ENCODE results near the gene FARS2.

FARS2 gene

DNA sequence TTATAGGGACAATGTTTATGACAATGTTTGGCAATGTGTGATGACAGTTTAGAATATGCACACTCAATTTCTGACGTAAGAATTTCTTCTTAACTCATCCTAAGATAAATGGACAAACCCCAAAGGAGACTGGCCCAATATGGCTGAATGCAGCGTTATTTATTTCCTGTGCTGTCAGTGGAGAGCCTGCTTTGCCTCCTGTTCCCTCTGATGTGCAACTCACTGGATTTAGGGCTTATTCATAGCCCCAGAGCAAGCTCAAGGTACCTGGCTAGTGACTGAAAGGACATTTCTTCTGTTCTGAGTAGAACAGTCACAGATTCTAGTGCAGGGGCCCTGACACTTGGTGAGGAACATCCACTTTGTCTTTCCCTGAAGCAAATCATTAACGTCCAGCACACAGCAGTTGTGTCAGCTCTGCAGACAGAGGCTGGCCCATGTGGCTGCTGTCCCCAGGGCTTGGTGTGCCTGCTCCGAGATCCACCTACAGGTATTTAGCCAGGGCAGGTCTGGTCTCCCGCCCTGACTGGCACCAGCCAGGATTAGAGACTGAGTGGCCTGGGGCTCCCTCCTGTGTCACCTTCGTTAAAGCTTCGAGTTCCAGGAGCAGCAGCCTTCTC is 64.8 kb downstream of the FARS2 start:
- DNase-seq (ENCODE audit: low read depth), result no peak

GRCh38 chr6:5328800-5329199 is 67.5 kb downstream of the FARS2 start:
- DNase-seq (ENCODE audit: low read depth), result no peak

DNA sequence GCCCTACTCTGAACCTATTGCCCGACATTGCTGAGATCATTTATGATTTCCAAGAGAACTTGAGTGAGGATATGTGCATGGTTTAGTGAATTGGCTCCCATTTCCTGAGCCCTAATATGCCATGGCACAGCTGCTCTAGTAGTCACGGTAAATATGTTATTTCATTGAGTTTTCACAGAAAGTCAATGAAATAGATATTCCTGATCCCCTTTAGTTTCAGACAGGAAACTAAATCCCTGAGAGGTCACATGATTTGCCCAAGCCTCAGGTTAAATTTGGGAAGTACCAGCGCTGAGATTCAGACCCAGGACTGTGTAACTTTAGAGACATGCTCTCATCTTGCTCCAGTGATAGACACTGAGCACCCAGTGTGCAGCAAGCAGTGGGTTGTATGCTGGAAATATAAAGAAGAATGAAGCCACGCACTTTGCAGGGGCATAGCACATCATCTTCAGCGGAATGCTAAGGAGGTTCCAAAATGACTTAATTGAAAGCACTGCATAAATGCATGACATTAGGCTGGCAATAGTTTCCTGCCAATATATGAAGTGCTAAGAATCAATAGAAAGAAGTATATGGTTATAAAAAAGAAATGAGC is 70.6 kb downstream of the FARS2 start:
- no peak for DNase-seq (ENCODE audit: low read depth)

- no peak for DNase-seq (ENCODE audit: low read depth)
Observed at GRCh38 chr6:5333658-5334057, 72.3 kb downstream of the FARS2 start.

DNA sequence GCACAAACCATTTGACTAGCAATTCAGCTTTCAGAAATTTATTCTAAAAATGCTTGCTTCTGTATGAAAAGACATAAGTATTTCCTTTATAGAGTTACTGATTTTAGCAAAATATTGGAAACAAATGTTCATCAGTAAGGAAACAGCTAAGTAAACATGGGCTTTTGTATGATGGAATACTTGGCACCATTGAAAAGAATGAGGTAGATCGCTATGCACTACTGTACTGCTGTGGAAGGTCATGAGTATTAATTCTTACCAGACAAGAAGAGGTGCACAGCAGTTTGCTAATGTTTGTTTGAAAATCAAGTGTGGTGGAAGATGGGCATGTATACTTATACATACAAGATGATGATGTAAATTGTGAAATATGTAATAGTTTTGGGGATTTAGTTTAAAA is 73.0 kb downstream of the FARS2 start:
- DNase-seq (ENCODE audit: low read depth), result no peak

DNA sequence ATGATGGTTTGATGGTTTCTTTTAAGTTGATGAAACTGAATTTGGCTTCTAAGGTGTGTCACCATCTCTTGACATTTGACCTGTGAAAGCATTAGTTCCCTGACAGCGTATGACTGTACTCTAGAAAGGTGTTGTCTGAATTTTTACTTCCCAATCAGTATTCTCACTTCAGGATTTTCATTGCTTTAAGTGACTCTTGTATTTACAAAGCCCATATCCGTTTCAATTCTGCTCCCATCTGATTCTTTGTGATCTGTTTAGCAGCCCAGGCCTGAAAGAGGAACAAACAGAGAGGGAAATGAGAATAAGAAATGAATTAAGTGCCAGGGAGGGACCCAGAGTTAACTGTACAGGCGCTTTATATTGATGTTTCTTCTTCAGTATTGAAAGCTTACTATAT is 73.7 kb downstream of the FARS2 start:
- DNase-seq (ENCODE audit: low read depth), result no peak

DNA sequence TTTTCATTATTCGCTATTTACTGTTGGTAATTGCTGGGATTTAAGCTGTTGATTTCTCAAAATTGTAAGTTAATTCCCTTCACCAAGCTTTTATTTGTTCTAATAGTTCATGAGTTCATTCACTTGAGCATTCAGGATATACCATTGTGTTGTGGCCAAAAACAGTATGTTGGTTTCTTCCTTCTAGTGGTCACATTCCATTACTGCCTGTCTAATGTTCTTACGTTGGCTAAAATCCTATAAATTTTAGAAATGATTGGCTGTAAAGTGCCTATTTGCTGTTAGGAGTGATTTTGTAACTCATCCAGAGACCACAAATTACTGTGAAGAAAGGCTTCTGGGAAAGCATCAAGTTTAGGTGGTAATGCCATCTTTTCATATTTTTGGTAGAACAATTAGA is 76.3 kb downstream of the FARS2 start:
- DNase-seq (ENCODE audit: low read depth), result no peak

- DNase-seq (ENCODE audit: low read depth), result no peak
Observed at GRCh38 chr6:5338177-5338960, 77.1 kb downstream of the FARS2 start.

DNA sequence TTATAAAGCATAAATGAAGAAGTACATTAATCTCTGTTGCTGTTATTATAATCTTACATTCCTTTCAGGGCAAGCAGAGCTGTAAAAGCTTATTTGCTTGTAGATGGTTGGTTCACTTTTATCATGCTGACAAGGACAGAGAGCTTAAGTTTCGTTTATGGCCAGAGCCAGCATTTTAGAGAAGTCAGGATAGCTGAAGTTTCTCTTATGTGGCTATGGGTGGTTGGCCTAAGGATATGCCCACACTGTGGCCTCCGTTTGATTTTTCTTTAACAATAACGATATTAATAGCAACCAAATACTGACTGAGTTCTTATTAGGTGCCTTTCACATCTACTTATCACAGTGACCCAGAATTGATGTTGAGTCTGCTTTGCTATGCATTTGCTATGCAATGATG is 78.5 kb downstream of the FARS2 start:
- no peak for DNase-seq (ENCODE audit: low read depth)

DNA sequence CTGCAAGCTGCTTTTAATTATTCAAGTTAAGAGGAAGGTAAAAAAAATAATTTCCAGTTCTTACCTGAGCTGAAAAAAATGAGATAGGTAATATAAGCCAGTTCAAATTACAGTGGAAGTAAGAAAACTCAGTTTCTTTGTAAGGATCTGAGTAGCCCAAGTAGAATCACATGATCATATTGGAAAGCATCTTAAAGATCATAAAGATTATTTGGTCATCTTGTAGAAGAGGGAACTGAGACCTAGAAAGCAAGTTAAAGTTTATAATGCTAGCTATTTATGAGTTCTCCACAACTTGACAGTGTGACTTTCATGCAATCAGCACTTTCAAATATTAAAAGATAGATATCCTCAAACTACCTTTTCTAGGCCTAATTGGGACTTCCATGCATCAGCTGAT is 80.5 kb downstream of the FARS2 start:
- DNase-seq (ENCODE audit: low read depth), result no peak

- no peak for DNase-seq (ENCODE audit: low read depth)
Observed at GRCh38 chr6:5343998-5344397, 82.7 kb downstream of the FARS2 start.

DNA sequence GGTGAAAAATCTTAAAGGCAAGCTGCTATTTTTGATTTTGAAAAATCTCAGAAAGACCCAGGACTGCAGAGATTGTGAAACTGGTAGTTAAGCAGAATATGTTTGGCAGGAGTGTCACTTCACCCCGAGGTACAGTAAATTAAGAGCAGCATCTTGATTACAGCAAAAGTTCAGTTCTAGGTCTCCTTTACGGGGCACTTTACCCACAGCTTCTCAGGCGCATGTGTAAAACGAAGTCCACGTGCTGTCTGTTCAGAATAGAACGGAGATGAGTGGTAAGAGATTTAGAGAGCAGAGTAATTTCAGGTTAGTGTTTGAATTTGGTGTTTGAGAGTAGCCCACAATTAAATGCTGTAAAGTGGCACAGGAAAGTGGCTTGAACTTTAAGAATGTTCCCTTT is 84.0 kb downstream of the FARS2 start:
- no peak for DNase-seq (ENCODE audit: low read depth)

DNA sequence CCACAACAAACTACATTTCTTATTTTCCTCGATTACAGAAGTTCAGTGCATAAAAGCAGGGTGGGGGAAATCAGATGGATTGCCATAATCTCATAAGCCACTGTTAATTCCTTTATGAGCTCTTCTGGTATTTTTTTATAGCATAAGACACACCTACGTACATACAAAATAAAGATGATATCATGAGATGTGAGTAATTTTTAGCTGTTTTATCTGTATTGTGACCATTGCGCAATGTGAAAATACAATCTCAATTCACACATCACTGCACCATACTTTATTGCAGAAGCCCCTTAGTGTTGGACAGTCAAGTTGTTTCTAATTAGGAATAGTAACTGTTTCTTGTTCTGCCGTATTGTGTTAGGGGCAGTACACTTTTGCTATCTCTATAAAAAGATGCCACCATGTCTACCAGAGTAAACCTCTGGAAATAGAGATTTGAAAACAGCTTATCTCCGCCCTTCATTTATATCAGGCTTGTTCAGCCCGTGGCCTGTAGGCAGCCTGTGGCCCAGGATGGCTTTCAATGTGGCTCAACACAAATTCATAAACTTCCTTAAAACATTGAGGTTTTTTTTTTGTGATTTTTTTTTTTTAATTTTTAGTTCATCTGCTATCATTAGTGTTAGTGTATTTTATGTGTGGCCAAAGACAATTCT is 90.4 kb downstream of the FARS2 start:
- DNase-seq (ENCODE audit: low read depth), result no peak

DNA sequence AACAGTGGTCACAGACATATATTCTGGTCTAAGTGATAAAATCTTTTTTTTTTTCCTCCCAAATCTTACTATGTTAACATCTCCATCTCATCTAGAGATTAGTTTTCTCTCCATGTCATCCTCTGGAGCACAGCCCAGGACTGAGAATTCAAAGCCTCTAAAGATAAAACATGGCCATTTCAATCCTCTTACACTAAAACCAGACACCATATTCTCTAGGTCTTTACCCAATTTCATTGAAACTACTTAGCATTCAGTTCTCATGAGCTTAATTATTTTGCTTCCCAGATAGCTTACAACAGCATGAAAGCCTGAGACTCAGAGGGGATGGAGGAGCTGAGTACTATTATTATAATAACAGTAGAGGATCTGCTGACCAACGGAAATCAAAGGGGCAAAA is 92.7 kb downstream of the FARS2 start:
- no peak for DNase-seq (ENCODE audit: low read depth)

- no peak for DNase-seq (ENCODE audit: low read depth)
Observed at GRCh38 chr6:5357486-5357885, 96.2 kb downstream of the FARS2 start.

GRCh38 chr6:5359417-5359816 is 98.1 kb downstream of the FARS2 start:
- DNase-seq (ENCODE audit: low read depth), result no peak

GRCh38 chr6:5361396-5361795 is 100.1 kb downstream of the FARS2 start:
- DNase-seq (ENCODE audit: low read depth), result no peak

DNA sequence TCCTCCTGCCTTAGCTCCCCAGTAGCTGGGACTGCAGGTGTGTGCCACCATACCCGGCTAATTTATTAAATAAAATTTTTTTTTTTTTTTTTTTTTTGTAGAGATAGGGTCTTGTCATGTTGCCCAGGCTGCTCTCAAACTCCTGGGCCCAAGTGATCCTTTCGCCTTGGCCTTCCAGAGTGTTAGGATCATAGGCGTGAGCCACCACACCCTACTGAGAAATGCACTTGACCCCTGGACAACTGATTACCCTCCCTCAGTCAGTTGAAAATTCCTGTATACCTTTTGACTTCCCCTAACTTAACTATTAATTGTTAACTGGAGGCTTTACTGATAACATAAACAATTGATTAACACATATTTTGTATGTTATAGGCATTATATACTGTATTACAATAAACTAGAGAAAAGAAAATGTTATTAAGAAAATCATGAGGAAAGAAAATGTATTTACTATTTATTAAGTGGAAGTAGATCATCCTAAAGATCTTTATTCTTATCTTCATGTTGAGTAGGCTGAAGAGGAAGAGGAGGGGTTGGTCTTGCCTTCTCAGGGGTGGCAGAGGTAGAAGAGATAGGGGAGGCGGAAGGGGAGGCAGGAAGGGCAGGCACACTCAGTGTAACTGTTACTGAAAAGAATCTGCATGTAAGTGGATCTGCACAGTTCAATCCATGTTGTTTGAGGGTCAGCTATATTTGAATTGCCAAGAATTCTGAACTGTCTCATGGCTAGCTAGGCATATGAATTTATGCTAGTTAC is 104.3 kb downstream of the FARS2 start:
- no peak for DNase-seq (ENCODE audit: low read depth)

DNA sequence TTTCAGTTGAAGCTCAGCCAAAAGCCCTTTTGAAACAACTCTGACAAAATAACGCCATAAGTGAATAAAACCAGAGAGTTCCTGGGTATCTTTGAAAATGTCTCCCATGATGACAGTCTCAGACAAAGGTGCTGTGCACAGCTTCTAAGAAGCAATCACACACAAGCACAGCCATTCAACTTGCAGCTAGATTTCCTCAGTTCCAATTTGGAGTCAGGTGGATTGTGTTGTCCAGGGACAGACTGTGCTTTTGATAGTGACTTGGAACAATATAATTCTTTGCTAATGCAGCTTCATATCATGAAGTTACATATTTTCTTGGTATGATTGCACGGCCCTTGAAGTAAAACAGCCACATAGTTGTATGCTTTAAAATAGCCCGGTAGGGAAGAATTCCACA is 105.6 kb downstream of the FARS2 start:
- no peak for DNase-seq (ENCODE audit: low read depth)

DNA sequence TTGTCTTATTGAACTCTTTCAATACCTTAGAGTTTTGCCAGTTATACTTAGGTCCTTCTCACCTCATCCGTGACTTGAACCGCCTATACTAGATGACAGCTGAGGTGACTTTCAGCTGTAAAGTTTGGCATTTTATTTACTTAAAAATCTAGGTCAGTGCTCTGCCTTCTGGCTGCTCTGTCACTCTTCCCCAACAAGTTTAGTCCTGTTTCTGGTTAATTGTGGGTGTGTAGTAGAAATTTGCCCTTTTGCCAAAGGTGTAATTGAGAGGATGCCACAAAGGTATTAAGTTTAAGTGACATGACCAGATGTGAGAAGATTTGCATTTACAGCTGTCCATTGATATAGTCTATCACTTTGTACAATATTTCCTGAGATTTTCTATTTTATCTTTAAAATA is 106.2 kb downstream of the FARS2 start:
- no peak for DNase-seq (ENCODE audit: low read depth)

- DNase-seq (ENCODE audit: low read depth), result no peak
Observed at GRCh38 chr6:5373430-5373829, 112.1 kb downstream of the FARS2 start.

DNA sequence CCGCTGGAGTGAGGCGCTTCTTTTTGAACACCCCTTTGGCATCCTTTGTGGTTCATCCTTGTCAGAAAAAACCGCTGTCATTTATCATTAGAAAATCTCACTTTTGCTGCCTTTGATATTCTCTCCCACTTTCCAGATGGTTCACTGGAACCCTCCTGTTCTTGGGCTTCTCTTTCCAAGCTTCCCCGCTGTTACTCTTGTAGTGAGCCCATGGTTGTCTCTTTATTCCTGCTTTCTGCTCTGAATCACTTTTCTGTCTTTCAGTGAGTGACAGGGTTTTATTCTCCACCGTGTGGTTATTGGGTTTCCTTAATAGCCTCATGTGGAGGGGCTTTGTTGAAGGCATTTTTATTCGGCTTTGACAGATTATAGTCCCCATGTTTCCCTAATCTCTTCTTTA is 117.0 kb downstream of the FARS2 start:
- DNase-seq (ENCODE audit: low read depth), result no peak

Data from stimulated activated CD8-positive, alpha-beta memory T cell treated with anti-CD3 and anti-CD28 coated beads, Interleukin-7, amount 100 ng/mL, for 24 hours (primary cell).